Measurements from ENCODE around the gene LUC7L.

GRCh38 chr16:169014-169413, 60.2 kb downstream of the LUC7L start:
- TF ChIP-seq CEBPB (IDR thresholded peaks at IDR 0.05) (no peak), YY1 (IDR thresholded peaks at IDR 0.05; ENCODE audit: low read depth) (no peak), TCF12 (IDR thresholded peaks at IDR 0.05; ENCODE audit: low read depth) (no peak)
